Gastroesophageal sphincter (tissue), 3 donors: Measurements from ENCODE around the gene GP2.

Experiments used
- EP300 ChIP-seq: sonication (generic); formaldehyde crosslinking; IDR thresholded peaks from one replicate; pipeline ENCODE4 v1.6.1; 2017; ENCODE audit warnings: antibody characterized with exemption, mild to moderate bottlenecking
- POLR2A ChIP-seq, 2 donors: fragments of 450-650 bp; IDR thresholded peaks; one replicate each; pipeline ENCODE4 v1.6.1; 2017; ENCODE audit warnings: antibody characterized with exemption in 2 of 2, mild to moderate bottlenecking in 2 of 2, moderate library complexity in 1 of 2
- TF ChIP-seq, protein P1 (sequence below), 4 experiments: fragments of 200-600 bp in 2 of 4; fragments of 450-650 bp in 2 of 4; sonication (generic) in 1 of 4; IDR thresholded peaks; one replicate each; pipeline ENCODE4 v1.5.1; 2017 to 2019; ENCODE audit warnings: antibody characterized with exemption in 4 of 4, mild to moderate bottlenecking in 2 of 4, moderate library complexity in 2 of 4

DNA sequence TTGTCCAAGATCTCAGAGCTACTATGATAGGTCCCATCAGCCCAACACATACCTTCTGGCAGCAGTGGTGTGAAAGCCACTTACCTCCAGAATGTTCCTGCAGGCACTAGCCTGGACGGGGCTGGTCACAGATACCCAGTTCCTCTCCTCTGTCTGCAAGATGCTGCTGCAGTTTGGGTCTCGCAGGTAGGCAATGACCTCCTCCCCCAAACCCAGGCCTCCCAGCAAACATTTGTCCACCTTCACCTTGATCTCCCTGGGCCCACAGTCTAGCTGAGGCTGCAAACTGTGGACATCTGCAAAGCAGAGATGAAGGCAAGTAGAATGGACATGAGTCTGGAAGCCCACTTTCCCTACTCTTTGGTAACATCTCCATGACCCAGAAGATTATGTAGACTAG is 7.1 kb downstream of the GP2 start:
- TF ChIP-seq, protein P1, sequence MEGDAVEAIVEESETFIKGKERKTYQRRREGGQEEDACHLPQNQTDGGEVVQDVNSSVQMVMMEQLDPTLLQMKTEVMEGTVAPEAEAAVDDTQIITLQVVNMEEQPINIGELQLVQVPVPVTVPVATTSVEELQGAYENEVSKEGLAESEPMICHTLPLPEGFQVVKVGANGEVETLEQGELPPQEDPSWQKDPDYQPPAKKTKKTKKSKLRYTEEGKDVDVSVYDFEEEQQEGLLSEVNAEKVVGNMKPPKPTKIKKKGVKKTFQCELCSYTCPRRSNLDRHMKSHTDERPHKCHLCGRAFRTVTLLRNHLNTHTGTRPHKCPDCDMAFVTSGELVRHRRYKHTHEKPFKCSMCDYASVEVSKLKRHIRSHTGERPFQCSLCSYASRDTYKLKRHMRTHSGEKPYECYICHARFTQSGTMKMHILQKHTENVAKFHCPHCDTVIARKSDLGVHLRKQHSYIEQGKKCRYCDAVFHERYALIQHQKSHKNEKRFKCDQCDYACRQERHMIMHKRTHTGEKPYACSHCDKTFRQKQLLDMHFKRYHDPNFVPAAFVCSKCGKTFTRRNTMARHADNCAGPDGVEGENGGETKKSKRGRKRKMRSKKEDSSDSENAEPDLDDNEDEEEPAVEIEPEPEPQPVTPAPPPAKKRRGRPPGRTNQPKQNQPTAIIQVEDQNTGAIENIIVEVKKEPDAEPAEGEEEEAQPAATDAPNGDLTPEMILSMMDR (IDR thresholded peaks at IDR 0.05): no peak
- no peak for TF ChIP-seq POLR2A (IDR thresholded peaks at IDR 0.05)
- TF ChIP-seq EP300: no peak
